ENCODE results near the gene DDX49. TPM values are rescaled to one million over a fixed set of nuclear protein-coding genes. Genes with fewer than 3 reads are reported as not detected.
A peak's percentile ranks its signal among the peaks of the same experiment; 100 is the strongest.

DDX49 gene
- total and polyA plus RNA-seq, 2 of the 4 experiments (the other 2 are of a cell fraction) = 50.9 to 52.1 TPM

DNA sequence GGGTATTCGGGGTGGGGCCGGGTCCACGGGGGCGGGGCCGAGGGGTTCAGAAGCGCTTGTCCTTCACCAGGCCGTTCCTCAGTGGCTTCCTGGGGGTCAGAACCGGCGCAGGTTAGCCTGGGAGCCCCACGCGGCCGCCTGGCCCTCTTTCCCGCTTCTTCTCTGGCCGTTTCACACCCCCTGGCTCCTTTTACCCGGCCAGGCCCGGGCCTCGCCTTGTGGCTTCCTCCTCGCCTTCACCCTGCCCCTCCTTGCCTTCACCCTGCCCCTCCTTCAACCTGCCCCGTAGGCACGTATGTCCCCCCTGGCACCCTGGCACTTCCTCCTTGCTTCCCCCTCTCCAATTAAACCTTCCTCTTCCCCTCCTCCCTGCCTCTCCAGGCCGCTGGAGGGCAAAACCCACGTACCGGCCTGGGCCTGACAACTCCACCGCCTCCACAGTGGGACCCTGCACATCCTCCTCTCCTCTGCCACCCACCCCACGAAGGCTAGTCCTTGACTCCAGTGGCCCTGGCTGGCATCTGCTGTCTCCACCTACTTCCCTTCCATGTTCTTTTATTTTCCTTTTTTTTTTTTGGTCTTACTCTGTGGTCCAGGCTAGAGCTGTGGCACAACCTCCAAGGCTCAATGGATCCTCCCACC, 48.9 kb upstream of the DDX49 start:
- H4K8ac ChIP-seq (ENCODE audit: low read depth in 2 of 2, low read length in 2 of 2) = no peak overlapping the region
- H3K56ac ChIP-seq (ENCODE audit: extremely low read depth, insufficient read depth, low read length) = no peak overlapping the region
- WGBS, 2 experiments (ENCODE audit: extremely low coverage in 2 of 2, insufficient read length in 1 of 2) = 53% methylated on average over 20 of the region's 25 CpGs; no CpG with 5 or more reads in 1 of the 2 experiments
- H3K9me1 ChIP-seq (ENCODE audit: insufficient read depth, low read length) = no peaks in the 10 kb centered on the region
- no peak overlapping the region for H3K14ac ChIP-seq (replicated peaks; ENCODE audit: low read depth, low read length)
- H4K5ac ChIP-seq (ENCODE audit: low read depth, low read length) = no peak overlapping the region
- H2AK9ac ChIP-seq (replicated peaks; ENCODE audit: low read depth, low read length, poor library complexity) = peak overlapping the region; percentile 55
- H3K27ac ChIP-seq (ENCODE audit: insufficient read depth, low read length) = no peak overlapping the region
- H3K18ac ChIP-seq (ENCODE audit: low read depth, low read length) = no peak overlapping the region
- H3K9me3 ChIP-seq (ENCODE audit: control insufficient read depth, insufficient read depth, low read length) = no peaks in the 10 kb centered on the region
- POLR2A ChIA-PET (ENCODE audit: unreplicated experiment) = no interaction called here
- intact Hi-C loops (cut with micrococcal nuclease) (no loop called here), in situ Hi-C loops (cut with MboI; ENCODE audit: low sequenced_read_pairs) (no loop called here), dilution Hi-C loops (cut with HindIII; ENCODE audit: low sequenced_read_pairs, unreplicated experiment) (no loop called here)
- H2BK5ac ChIP-seq (ENCODE audit: low read depth, low read length, poor library complexity, severe bottlenecking) = no peak overlapping the region
- no peak overlapping the region for H2BK20ac ChIP-seq (ENCODE audit: low read depth, low read length)
- ATAC-seq (ENCODE audit: low read depth) (no peak), DNase-seq (no peak)
- H3K4me1 ChIP-seq (ENCODE audit: control insufficient read depth, insufficient read depth, low read length) = no peaks in the 10 kb centered on the region
- CTCF ChIA-PET = no interaction called here
- no peak overlapping the region for H2AFZ ChIP-seq (replicated peaks; ENCODE audit: low read length, poor library complexity)
- peaks cover 8% of the 10 kb centered on the region for H4K20me1 ChIP-seq (ENCODE audit: insufficient read depth, low read length)
- H3K27me3 ChIP-seq (ENCODE audit: control insufficient read depth, insufficient read depth, low read length) = no peaks in the 10 kb centered on the region
- BruUV-seq (replicated peaks) = no TSS peak
- no peak overlapping the region for H3K4ac ChIP-seq (ENCODE audit: low read depth, low read length)
- no peak overlapping the region for H2BK15ac ChIP-seq (ENCODE audit: low read depth, low read length)
- H3K4me2 ChIP-seq (ENCODE audit: low read depth, low read length) = no peak overlapping the region
- peaks cover 2 to 6% of the 10 kb centered on the region in 2 experiments; a peak in 1 of 4 replicates for H3K79me1 ChIP-seq (ENCODE audit: low read depth in 1 of 2, low read length in 2 of 2)
- H3K4me3 ChIP-seq (ENCODE audit: insufficient read depth, low read depth, low read length) = no peak overlapping the region
- no peak overlapping the region for H3K23ac ChIP-seq (ENCODE audit: low read depth, low read length)
- H3K9ac ChIP-seq (ENCODE audit: low read depth, low read length) = no peak overlapping the region
- TF ChIP-seq CEBPB (IDR thresholded peaks at IDR 0.05; ENCODE audit: low read depth, low read length) = no peak
- TF ChIP-seq POLR2A (IDR thresholded peaks at IDR 0.05; ENCODE audit: low read depth, low read length) = no peak
- no peak for TF ChIP-seq RAD21 (IDR thresholded peaks at IDR 0.05; ENCODE audit: low read length)
- no peak for TF ChIP-seq USF2 (IDR thresholded peaks at IDR 0.05; ENCODE audit: low read depth, low read length)
- TF ChIP-seq MAZ (IDR thresholded peaks at IDR 0.05; ENCODE audit: borderline replicate concordance, low read depth, low read length) = no peak
- TF ChIP-seq, protein P1, sequence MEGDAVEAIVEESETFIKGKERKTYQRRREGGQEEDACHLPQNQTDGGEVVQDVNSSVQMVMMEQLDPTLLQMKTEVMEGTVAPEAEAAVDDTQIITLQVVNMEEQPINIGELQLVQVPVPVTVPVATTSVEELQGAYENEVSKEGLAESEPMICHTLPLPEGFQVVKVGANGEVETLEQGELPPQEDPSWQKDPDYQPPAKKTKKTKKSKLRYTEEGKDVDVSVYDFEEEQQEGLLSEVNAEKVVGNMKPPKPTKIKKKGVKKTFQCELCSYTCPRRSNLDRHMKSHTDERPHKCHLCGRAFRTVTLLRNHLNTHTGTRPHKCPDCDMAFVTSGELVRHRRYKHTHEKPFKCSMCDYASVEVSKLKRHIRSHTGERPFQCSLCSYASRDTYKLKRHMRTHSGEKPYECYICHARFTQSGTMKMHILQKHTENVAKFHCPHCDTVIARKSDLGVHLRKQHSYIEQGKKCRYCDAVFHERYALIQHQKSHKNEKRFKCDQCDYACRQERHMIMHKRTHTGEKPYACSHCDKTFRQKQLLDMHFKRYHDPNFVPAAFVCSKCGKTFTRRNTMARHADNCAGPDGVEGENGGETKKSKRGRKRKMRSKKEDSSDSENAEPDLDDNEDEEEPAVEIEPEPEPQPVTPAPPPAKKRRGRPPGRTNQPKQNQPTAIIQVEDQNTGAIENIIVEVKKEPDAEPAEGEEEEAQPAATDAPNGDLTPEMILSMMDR (conservative IDR thresholded peaks at IDR 0.05; ENCODE audit: low read depth, low read length) = no peak
- no peak for TF ChIP-seq SMC3 (IDR thresholded peaks at IDR 0.05; ENCODE audit: low read depth, low read length)
- no peak for TF ChIP-seq BHLHE40 (IDR thresholded peaks at IDR 0.05; ENCODE audit: low read depth, low read length)
- no peak for TF ChIP-seq MXI1 (IDR thresholded peaks at IDR 0.05; ENCODE audit: borderline replicate concordance, low read depth, low read length)
- no peak for TF ChIP-seq NFE2L2 (IDR thresholded peaks at IDR 0.05; ENCODE audit: low read depth, low read length)
- TF ChIP-seq RFX5 (IDR thresholded peaks at IDR 0.05; ENCODE audit: low read depth, low read length) = no peak
- no peak for TF ChIP-seq FOS (IDR thresholded peaks at IDR 0.05; ENCODE audit: low read depth, low read length)
- no peak overlapping the region for H4K91ac ChIP-seq (ENCODE audit: insufficient read depth, low read depth, low read length)
- H2AK5ac ChIP-seq (ENCODE audit: low read depth, low read length) = no peak overlapping the region
- no peak overlapping the region for H2BK120ac ChIP-seq (ENCODE audit: low read depth, low read length)
- H3K36me3 ChIP-seq (ENCODE audit: control insufficient read depth, insufficient read depth, low read length) = peaks cover 24% of the 10 kb centered on the region; the same call in 1 of the 2 replicates
